CD4-positive, alpha-beta T cell (primary cell): ENCODE data around the gene BICRA. TPM values are rescaled to one million over a fixed set of nuclear protein-coding genes. Genes with fewer than 3 reads are reported as not detected.

Experiments
- ATAC-seq: fragments of 200-7000 bp; cut with Tn5 transposase; one replicate; pipeline ENCODE4 v1.10.0; 2022; ENCODE audit warnings: mild to moderate bottlenecking; ENCODE audit not compliant: poor library complexity
- CTCF ChIA-PET: fragments of 350-600 bp; sonication (Branson Sonifier 250); formaldehyde crosslinking; loops from one replicate; lab custom pipeline; 2021; ENCODE audit warnings: antibody characterized with exemption, inconsistent platforms; lab: Charles Lee
- POLR2A ChIA-PET: fragments of 350-600 bp; sonication (Branson Sonifier 250); formaldehyde crosslinking; loops from one replicate; lab custom pipeline; 2021; ENCODE audit warnings: antibody characterized with exemption, inconsistent platforms; lab: Charles Lee
- DNase-seq, 14 experiments: peaks; one replicate each; pipeline ENCODE4 v3.0.0-alpha.2; 2013 to 2020; ENCODE audit warnings: mixed read lengths in 2 of 14
- H3K27ac ChIP-seq, 2 donors: one replicate each; pipeline versions ENCODE4 v1.5.1 to v1.7.0; 2013; ENCODE audit warnings: low read length in 2 of 2, low read depth in 1 of 2, mild to moderate bottlenecking in 1 of 2
- H3K27me3 ChIP-seq, 2 experiments: 1 replicate in 1 of 2; 2 replicates in 1 of 2; pipeline versions ENCODE4 v1.6.1 to v1.7.0; 2013; ENCODE audit warnings: low read length in 2 of 2, control low read depth in 1 of 2, mild to moderate bottlenecking in 1 of 2, moderate library complexity in 1 of 2; ENCODE audit not compliant: insufficient read depth in 2 of 2, control insufficient read depth in 1 of 2
- H3K36me3 ChIP-seq: one replicate; pipeline ENCODE4 v1.6.1; 2013; ENCODE audit warnings: low read length, control low read depth; ENCODE audit not compliant: insufficient read depth
- H3K4me1 ChIP-seq: one replicate; pipeline ENCODE4 v1.6.1; 2013; ENCODE audit warnings: low read length, control low read depth; ENCODE audit not compliant: insufficient read depth
- H3K4me3 ChIP-seq: one replicate; pipeline ENCODE4 v1.5.1; 2013; ENCODE audit warnings: mild to moderate bottlenecking, low read length, moderate library complexity
- H3K9me3 ChIP-seq, 2 experiments: 1 replicate in 1 of 2; 2 replicates in 1 of 2; pipeline versions ENCODE4 v1.6.1 to v1.7.0; 2013; ENCODE audit warnings: low read length in 2 of 2, mild to moderate bottlenecking in 2 of 2, control low read depth in 1 of 2, moderate library complexity in 1 of 2; ENCODE audit not compliant: control insufficient read depth in 1 of 2, insufficient read depth in 1 of 2
- H3K27ac Mint-ChIP-seq: one replicate; pipeline ENCODE4 v1.8.0; 2020; ENCODE audit warnings: mixed read lengths
- H3K27me3 Mint-ChIP-seq: one replicate; pipeline ENCODE4 v1.8.0; 2021; ENCODE audit warnings: mixed read lengths
- H3K36me3 Mint-ChIP-seq: one replicate; pipeline ENCODE4 v1.8.0; 2021; ENCODE audit warnings: low read depth, mixed read lengths
- H3K4me1 Mint-ChIP-seq: one replicate; pipeline ENCODE4 v1.8.0; 2021; ENCODE audit warnings: low read depth, mixed read lengths
- H3K4me3 Mint-ChIP-seq: one replicate; pipeline ENCODE4 v1.8.0; 2020; ENCODE audit warnings: mild to moderate bottlenecking, mixed read lengths
- H3K9me3 Mint-ChIP-seq: one replicate; pipeline ENCODE4 v1.8.0; 2020; ENCODE audit warnings: mixed read lengths
- CTCF ChIP-seq: fragments of 200-600 bp; IDR thresholded peaks from one replicate; pipeline ENCODE4 v1.8.0; 2022; ENCODE audit warnings: antibody characterized with exemption, mild to moderate bottlenecking
- intact Hi-C, 2 experiments: fragments of 100-400 bp; cut with DNase I in 1 of 2; cut with micrococcal nuclease in 1 of 2; formaldehyde crosslinking; loops; one replicate each; pipeline versions ENCODE4 v1.15.1 to v1.9.0; 2023 to 2025; cut with DNase I, micrococcal nuclease
- total RNA-seq, 174 experiments: library from RNA in 2 of 174; stranded (reverse) in 2 of 174; gene quantifications; one replicate each; pipeline ENCODE4 v1.2.3 and lab custom pipeline; 2021 to 2026

Gene BICRA
- total RNA-seq, 2 experiments from 2014 or later, result 21.2 to 22.0 TPM

GRCh38 chr19:47696635-47697034 lies 87.7 kb downstream of the BICRA start:
- CTCF ChIA-PET, result interaction anchor here (0.8 kb wide), 1 partner anchor 260 kb away, joined by 3 read pairs; no protein-coding TSS in a partner anchor
- H3K4me3 Mint-ChIP-seq, result no peak overlapping the region
- peaks cover 6% of the 10 kb centered on the region for H3K4me1 ChIP-seq

GRCh38 chr19:47697863-47698609 lies 89.1 kb downstream of the BICRA start:
- H3K9me3 Mint-ChIP-seq, result no peaks in the 10 kb centered on the region
- ChIA-PET POLR2A (interaction anchor here (1.1 to 2.1 kb wide), 2 partner anchors 182 to 261 kb away, joined by 5 read pairs; no protein-coding TSS in a partner anchor), CTCF (interaction anchor here (0.8 to 4.4 kb wide), 10 partner anchors 9 to 349 kb away, joined by 3 to 50 read pairs (median 4); partner anchors contain the start of genes DHX34, EHD2 and NAPA)
- no peak overlapping the region for H3K4me3 Mint-ChIP-seq
- DNase-seq, result peak; percentile 16 to 75 (median 42)
- no peak overlapping the region for H3K27ac Mint-ChIP-seq
- H3K27ac ChIP-seq, result no peak overlapping the region
- H3K9me3 ChIP-seq, result no peaks in the 10 kb centered on the region
- H3K27me3 ChIP-seq, result no peaks in the 10 kb centered on the region
- H3K36me3 Mint-ChIP-seq, result peaks cover 41% of the 10 kb centered on the region
- peak; percentile 86 for TF ChIP-seq CTCF
- intact Hi-C loops, result loop anchor here (1.0 to 5.0 kb wide), 5 partner anchors 86 to 402 kb away; partner anchors contain the start of gene NAPA (in 2 of the 2)
- peak; percentile 77 for ATAC-seq
- H3K4me1 Mint-ChIP-seq, result peaks cover 4% of the 10 kb centered on the region
- H3K36me3 ChIP-seq, result peaks cover 45% of the 10 kb centered on the region
- H3K27me3 Mint-ChIP-seq, result no peaks in the 10 kb centered on the region
- no peak overlapping the region for H3K4me3 ChIP-seq
- H3K4me1 ChIP-seq, result peaks cover 6% of the 10 kb centered on the region

More at GRCh38 chr19:47696635-47697034, 87.7 kb downstream of the BICRA start:
- H3K9me3 ChIP-seq, result no peaks in the 10 kb centered on the region
- H3K27me3 ChIP-seq, result no peaks in the 10 kb centered on the region
- peaks cover 47% of the 10 kb centered on the region for H3K36me3 ChIP-seq
- DNase-seq (no peak), ATAC-seq (no peak)
- intact Hi-C loops, result loop anchor here in 1 of 2 experiments (5.0 kb wide), 2 partner anchors 84 to 179 kb away; partner anchors contain the start of gene NAPA
- Mint-ChIP-seq H3K27me3 (no peaks in the 10 kb centered on the region), H3K27ac (no peak overlapping the region), H3K4me1 (peaks cover 4% of the 10 kb centered on the region), H3K36me3 (peaks cover 45% of the 10 kb centered on the region), H3K9me3 (no peaks in the 10 kb centered on the region)
- no peak overlapping the region for H3K27ac ChIP-seq
- TF ChIP-seq CTCF, result no peak
- H3K4me3 ChIP-seq, result no peak overlapping the region
- POLR2A ChIA-PET, result no interaction called here

- ATAC-seq, result no peak
- peaks cover 42% of the 10 kb centered on the region for H3K36me3 ChIP-seq
- H3K27me3 ChIP-seq, result no peaks in the 10 kb centered on the region
- no peaks in the 10 kb centered on the region for H3K9me3 ChIP-seq
- Mint-ChIP-seq H3K36me3 (peaks cover 47% of the 10 kb centered on the region), H3K27ac (no peak overlapping the region), H3K27me3 (no peaks in the 10 kb centered on the region), H3K4me3 (no peak overlapping the region), H3K9me3 (no peaks in the 10 kb centered on the region), H3K4me1 (peaks cover 4% of the 10 kb centered on the region)
- peak in 1 of 14 experiments; percentile 38 for DNase-seq
- no peak overlapping the region for H3K4me3 ChIP-seq
- H3K27ac ChIP-seq, result no peak overlapping the region
- intact Hi-C loops, result loop anchor here (1.0 to 5.0 kb wide), 5 partner anchors 86 to 402 kb away; partner anchors contain the start of gene NAPA (in 2 of the 2)
- TF ChIP-seq CTCF, result no peak
- peaks cover 6% of the 10 kb centered on the region for H3K4me1 ChIP-seq
- ChIA-PET CTCF (interaction anchor here (0.6 to 4.4 kb wide), 13 partner anchors 8 to 350 kb away, joined by 3 to 50 read pairs (median 4); partner anchors contain the start of genes DHX34, EHD2, NAPA and NOP53), POLR2A (interaction anchor here (1.1 to 2.1 kb wide), 2 partner anchors 183 to 262 kb away, joined by 5 read pairs; no protein-coding TSS in a partner anchor)
These were observed 89.9 kb downstream of the BICRA start for GRCh38 chr19:47698631-47699359.
